C1 segment of cervical spinal cord (tissue), 14 donors: ENCODE measurements around the gene JCHAIN.

Experiments used
- DNase-seq, 14 donors: peaks; one replicate each; lab custom pipeline; 2025; lab: John Stamatoyannopoulos, UW

Gene JCHAIN

DNA sequence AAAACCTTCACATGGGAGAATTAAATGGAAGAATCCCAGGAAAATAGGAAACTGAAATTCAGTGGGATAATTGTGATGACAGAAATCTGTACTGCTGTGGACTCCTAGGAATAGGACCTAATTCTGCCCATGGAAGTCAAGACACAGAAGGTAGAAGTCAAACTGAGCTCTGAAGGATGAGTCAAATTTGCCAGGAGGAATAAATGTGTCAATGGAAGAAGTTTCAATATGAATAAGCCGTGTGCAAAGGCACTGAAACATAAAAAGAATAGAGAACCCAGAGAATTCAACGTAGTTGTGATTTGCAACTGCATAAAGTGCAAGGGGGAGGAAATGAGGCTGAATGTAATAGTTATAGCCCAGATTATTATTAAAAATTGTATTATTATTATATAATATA is 26.1 kb downstream of the JCHAIN start:
- no peak for DNase-seq

GRCh38 chr4:70637239-70637913 is 28.9 kb downstream of the JCHAIN start:
- no peak for DNase-seq

DNA sequence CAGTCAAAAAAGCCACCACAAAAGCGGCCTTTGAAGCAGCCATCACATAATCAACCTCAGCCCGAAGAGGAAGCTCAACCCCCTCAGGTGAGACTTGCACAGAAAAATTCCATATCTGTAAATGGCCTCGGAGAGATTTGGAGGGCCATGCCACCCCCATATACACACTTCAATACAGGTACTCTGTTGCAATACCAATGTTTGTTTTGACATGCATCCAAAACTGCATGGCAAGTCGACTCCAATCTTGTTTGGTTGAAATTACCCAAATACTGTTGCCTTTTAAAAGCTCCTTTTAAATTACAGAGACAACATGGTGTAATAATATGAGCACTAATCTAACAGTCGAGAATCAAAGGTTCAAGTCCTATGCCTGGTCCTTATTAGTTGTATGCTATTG is 31.8 kb downstream of the JCHAIN start:
- no peak for DNase-seq

- DNase-seq: no peak
Measured at GRCh38 chr4:70632028-70632427, 34.3 kb downstream of the JCHAIN start.

GRCh38 chr4:70630162-70630561 is 36.1 kb downstream of the JCHAIN start:
- no peak for DNase-seq

DNA sequence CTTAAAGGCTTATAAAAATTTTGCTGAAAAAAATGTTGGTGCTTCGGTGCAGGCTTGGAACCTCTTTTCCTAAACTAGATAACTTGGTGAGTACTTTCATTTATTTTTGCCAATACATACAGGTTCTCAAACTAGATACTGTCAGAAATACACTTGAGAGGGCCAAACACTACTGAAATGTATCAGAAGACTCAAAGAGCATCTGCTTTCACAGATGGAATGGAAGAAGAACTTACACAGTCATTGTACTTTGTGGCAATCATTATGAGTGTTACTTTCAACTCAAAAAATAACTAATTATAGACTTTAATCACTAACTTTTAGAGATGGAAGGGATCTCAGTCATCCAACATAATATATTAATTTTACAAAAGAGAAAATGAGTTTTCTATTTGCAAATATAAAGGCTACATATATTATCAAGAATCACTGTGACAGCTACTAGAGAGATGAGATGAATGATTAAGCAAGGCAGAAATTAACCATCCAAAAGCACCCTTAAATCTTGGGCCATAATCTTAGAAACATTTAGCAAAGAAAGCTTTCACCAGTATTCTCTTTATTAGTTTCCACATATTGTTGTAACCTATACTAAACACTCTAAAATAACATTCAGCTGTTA is 36.7 kb downstream of the JCHAIN start:
- no peak for DNase-seq

- no peak for DNase-seq
Measured at GRCh38 chr4:70628444-70628843, 37.9 kb downstream of the JCHAIN start, which contains the start of gene ENAM. Gene ENAM, plus strand, starts transcription at chr4:70628744. Its CDS starts 757 bp downstream, at chr4:70629501.

DNA sequence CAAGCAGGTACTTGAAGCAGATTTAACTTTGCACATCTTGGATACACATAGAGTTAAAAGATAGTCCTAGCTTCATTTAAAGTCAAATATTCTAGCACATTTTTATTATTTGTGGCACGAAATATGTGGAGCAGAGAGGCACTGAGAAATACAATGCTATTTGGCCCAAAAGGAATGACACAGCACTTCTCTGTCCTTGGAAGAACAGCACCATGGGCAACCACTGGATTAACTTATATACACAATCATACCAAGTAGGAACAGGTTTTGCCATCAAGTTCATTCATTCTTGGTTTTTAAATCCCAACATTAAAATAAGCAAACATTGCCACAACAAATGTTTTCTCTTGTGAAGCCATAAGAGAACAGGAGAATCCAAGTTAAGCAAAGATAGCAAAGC is 38.7 kb downstream of the JCHAIN start:
- no peak for DNase-seq

DNA sequence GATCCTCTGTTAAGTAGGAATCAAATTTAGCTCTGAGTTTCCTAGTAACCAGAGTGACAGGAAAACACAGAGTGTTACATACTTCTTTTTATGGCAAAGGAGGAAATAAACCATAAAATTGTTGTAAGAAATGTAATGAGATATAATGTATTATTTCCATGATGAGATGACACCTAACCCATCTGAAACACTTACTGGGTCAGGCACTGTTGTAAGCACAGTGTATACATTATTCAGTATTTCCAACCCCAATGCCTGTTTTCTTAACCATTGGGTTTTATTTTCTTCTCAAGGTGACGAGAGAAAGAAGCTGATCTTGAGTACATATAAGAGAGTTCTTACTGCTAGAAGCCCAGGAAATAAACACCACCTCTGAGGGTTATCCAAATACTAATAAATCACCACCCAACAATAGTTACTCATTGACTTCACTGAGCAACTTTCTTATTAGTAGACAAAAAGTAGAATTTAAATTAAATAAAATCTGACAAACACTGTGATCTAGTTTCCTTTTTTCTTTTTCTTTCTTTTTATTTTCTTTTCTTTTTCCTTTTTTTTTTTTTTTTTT is 42.0 kb downstream of the JCHAIN start:
- DNase-seq: no peak

GRCh38 chr4:70623323-70623722 is 43.0 kb downstream of the JCHAIN start:
- no peak for DNase-seq

- no peak for DNase-seq
Measured at GRCh38 chr4:70619778-70620177, 46.5 kb downstream of the JCHAIN start.

DNA sequence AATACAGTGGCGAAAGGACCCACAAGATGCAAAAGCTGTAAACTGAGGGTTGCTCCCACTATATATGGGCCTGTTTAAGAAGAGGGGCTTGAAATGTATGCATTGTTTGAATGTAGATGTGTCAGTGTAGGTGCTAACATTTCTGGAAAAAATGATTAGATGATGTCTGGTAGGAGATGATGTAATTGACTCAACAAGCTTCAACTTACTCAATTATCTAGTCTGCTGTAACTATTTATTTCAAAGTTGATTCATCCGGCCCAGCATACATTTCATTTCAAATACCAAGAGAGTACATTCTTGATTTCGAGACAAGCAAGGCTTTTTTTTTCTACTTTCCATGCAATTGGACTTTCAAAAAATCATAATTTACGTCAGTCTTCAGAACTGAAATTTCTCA is 47.0 kb downstream of the JCHAIN start:
- no peak for DNase-seq

DNA sequence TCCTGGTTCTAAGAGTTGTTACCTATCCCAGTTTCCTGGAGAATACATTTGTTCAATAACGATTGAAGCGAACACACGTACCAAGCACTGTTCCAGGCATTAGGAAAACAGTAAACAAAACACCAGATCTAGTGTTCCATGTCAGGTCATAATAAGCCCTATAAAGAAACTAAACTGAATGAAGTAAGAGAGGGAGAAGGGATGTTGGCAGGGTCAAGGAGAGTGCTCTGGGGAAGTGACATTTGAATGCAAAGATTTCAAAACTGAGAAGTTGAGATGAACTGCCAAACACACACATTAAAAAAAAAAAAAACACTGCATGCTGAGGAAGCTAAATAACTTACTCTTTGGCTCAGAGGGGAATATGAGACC is 52.1 kb downstream of the JCHAIN start:
- DNase-seq: no peak

DNA sequence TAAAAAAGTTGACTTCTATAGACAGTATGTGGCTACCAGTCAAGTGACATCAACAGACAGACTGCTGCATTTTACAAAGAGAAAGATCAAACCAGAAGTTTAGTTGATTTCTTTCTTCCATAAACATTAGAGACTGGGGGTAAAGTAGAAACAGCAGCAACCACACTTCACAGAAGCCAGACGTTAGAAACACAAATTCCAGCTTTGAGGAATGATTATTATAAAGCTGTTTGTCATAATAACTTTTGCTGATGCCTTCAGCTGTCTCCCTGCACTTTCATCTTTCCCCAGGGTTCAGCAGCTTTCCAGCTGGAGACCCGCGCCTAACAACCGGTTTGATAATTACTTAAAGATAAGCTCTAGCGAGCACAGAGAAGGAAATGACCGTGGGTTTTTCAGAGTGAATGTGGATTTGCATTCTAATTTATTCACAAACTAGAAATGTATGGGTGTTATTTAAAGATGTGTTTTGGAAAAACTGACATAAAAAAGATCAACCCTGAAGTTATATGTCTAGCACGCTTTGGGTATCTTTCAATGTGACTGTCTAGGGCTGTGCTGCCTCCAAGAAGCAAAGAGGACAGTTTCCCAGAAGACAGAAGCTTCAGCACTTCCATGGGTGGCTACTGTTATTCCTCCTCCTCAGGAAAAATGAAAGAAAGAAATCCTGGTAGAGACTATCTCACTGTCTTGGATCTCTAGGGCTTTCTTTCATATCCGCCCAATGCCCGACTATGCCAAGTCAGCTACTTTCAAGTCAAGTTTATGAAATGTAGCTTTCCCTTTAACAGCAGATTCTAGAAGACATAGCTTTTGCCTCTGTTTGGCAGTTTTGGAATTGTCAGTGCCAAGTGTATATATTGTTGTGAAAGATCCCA is 52.8 kb downstream of the JCHAIN start:
- no peak for DNase-seq

GRCh38 chr4:70608324-70608723 is 58.0 kb downstream of the JCHAIN start:
- DNase-seq: no peak

- DNase-seq: no peak
Measured at GRCh38 chr4:70607334-70607853, 58.9 kb downstream of the JCHAIN start.

- DNase-seq: no peak
Measured at GRCh38 chr4:70606459-70606858, 59.8 kb downstream of the JCHAIN start.
